K562 (cell line): Measurements from ENCODE around the gene APOM. TPM values are rescaled to one million over a fixed set of nuclear protein-coding genes. Genes with fewer than 3 reads are reported as not detected.

ENCODE experiments used
- ATAC-seq: fragments of 200-7000 bp; cut with Tn5 transposase; 3 replicates; pipeline ENCODE4 v1.9.1; 2020; ENCODE audit warnings: moderate library complexity
- BruUV-seq: library from RNA; stranded (reverse); fragments of 400-500 nt; replicated peaks from 2 replicates; lab custom pipeline; 2021; lab: Mats Ljungman, UMichigan
- CTCF ChIA-PET: fragments of 300-600 bp; formaldehyde crosslinking; extraction: SDS; loops from one replicate; lab custom pipeline; 2021; ENCODE audit warnings: low intra/inter-chr PET ratio; lab: Yijun Ruan, JAX
- POLR2A ChIA-PET: fragments of 300-600, 350-650 bp; sonication (Branson Sonifier 250); formaldehyde crosslinking; extraction: SDS; loops from one replicate; lab custom pipeline; 2021; ENCODE audit warnings: antibody characterized with exemption, inconsistent platforms; lab: Yijun Ruan, JAX
- DNase-seq, 4 experiments: peaks; one replicate each; pipeline versions ENCODE4 v3.0.0 to v3.0.0-alpha.2; 2011 to 2018; ENCODE audit warnings: low spot score in 3 of 4, mixed read lengths in 3 of 4; ENCODE audit errors: extremely low read depth in 1 of 4
- FAIRE-seq: peaks from 2 replicates; lab custom pipeline; 2011; peaks lifted over from hg19 to GRCh38; lab: Jason Lieb, UNC
- H2AFZ ChIP-seq: 2 replicates; pipeline ENCODE4 v1.6.0; 2011; ENCODE audit warnings: low read depth, low read length, control low read depth, inconsistent platforms
- H3K27ac ChIP-seq: fragments of 200-600 bp; 3 replicates; pipeline ENCODE4 v1.8.0; 2011; ENCODE audit warnings: low read depth, mild to moderate bottlenecking, control low read depth, inconsistent platforms, low read length, moderate library complexity, mixed read lengths; ENCODE audit errors: extremely low read depth
- H3K27me3 ChIP-seq, 2 experiments: fragments of 300-600 bp in 1 of 2; 2 replicates in 1 of 2; 3 replicates in 1 of 2; pipeline versions ENCODE4 v1.6.0 to v1.8.0; 2011; ENCODE audit warnings: inconsistent platforms in 2 of 2, low read length in 2 of 2, mild to moderate bottlenecking in 1 of 2, mixed read lengths in 1 of 2, moderate library complexity in 1 of 2; ENCODE audit not compliant: control insufficient read depth in 2 of 2, insufficient read depth in 2 of 2
- H3K36me3 ChIP-seq: fragments of 300-600 bp; 3 replicates; pipeline ENCODE4 v1.8.0; 2011; ENCODE audit warnings: mild to moderate bottlenecking, low read length, inconsistent platforms; ENCODE audit not compliant: control insufficient read depth, insufficient read depth
- H3K4me1 ChIP-seq, 2 experiments: fragments of 200-600 bp in 1 of 2; replicated peaks in 1 of 2; 2 replicates in 1 of 2; 3 replicates in 1 of 2; pipeline versions ENCODE4 v1.5.1 to v1.8.0; 2011; ENCODE audit warnings: inconsistent platforms in 2 of 2, low read length in 2 of 2, mild to moderate bottlenecking in 1 of 2, mixed read lengths in 1 of 2, moderate library complexity in 1 of 2; ENCODE audit not compliant: control insufficient read depth in 2 of 2, insufficient read depth in 2 of 2
- H3K4me2 ChIP-seq: 2 replicates; pipeline ENCODE4 v1.6.1; 2011; ENCODE audit warnings: low read length, control low read depth, inconsistent platforms, mixed read lengths; ENCODE audit not compliant: insufficient read depth
- H3K4me3 ChIP-seq: fragments of 200-600 bp; sonication (generic), shearing (Covaris generic); 2 replicates; pipeline ENCODE4 v1.5.1; 2016; ENCODE audit warnings: control low read depth, inconsistent platforms
- H3K79me2 ChIP-seq: fragments of 200-600 bp; 3 replicates; pipeline ENCODE4 v1.8.0; 2011; ENCODE audit warnings: low read length, inconsistent platforms; ENCODE audit not compliant: control insufficient read depth, insufficient read depth
- H3K9ac ChIP-seq, 2 experiments: 2 replicates each; pipeline versions ENCODE4 v1.6.0 to v1.6.1; 2011; ENCODE audit warnings: low read depth in 2 of 2, low read length in 2 of 2, control low read depth in 1 of 2, inconsistent platforms in 1 of 2, mild to moderate bottlenecking in 1 of 2, mixed read lengths in 1 of 2; ENCODE audit not compliant: insufficient read depth in 1 of 2
- H3K9me1 ChIP-seq: one replicate; pipeline ENCODE4 v1.6.0; 2011; ENCODE audit warnings: inconsistent platforms, mild to moderate bottlenecking, low read length, moderate library complexity; ENCODE audit not compliant: control insufficient read depth, insufficient read depth
- H3K9me3 ChIP-seq: replicated peaks from 2 replicates; pipeline ENCODE4 v1.5.1; 2011; ENCODE audit warnings: low read depth, low read length, inconsistent platforms; ENCODE audit not compliant: control insufficient read depth, insufficient read depth
- H4K20me1 ChIP-seq: replicated peaks from 2 replicates; pipeline ENCODE4 v1.6.1; 2011; ENCODE audit warnings: low read length, inconsistent platforms, mixed read lengths; ENCODE audit not compliant: control insufficient read depth, insufficient read depth
- CHD4 ChIP-seq: fragments of 200-600 bp; sonication (generic); IDR thresholded peaks from 3 replicates; pipeline ENCODE4 v1.6.1; 2012; ENCODE audit warnings: low read depth, mild to moderate bottlenecking, mixed read lengths, low read length, inconsistent platforms; ENCODE audit not compliant: insufficient read depth, insufficient replicate concordance, poor library complexity, severe bottlenecking
- HDGF ChIP-seq: fragments of 450-650 bp; IDR thresholded peaks from 2 replicates; pipeline ENCODE4 v1.6.1; 2016
- MCM7 ChIP-seq, 2 experiments: fragments of 450-650 bp; IDR thresholded peaks; 2 replicates each; pipeline ENCODE4 v1.6.1; 2016 to 2018
- MEF2A ChIP-seq: IDR thresholded peaks from 2 replicates; pipeline ENCODE4 v1.6.1; 2011; ENCODE audit warnings: low read depth, mild to moderate bottlenecking, low read length, moderate library complexity; ENCODE audit not compliant: control insufficient read depth
- NFIC ChIP-seq: fragments of 450-650 bp; IDR thresholded peaks from 2 replicates; pipeline ENCODE4 v1.6.1; 2017; ENCODE audit warnings: mild to moderate bottlenecking, inconsistent platforms
- NR2F6 ChIP-seq: fragments of 450-650 bp; formaldehyde crosslinking; IDR thresholded peaks from 2 replicates; pipeline ENCODE4 v1.4.0; 2020; ENCODE audit warnings: mild to moderate bottlenecking
- PREB ChIP-seq: sonication (generic); formaldehyde crosslinking; IDR thresholded peaks from 2 replicates; pipeline ENCODE4 v1.8.1; 2023; ENCODE audit warnings: mild to moderate bottlenecking, missing genetic modification reagents
- SREBF1 ChIP-seq: fragments of 150-350 bp; IDR thresholded peaks from 2 replicates; pipeline ENCODE4 v1.6.1; 2014; ENCODE audit warnings: antibody characterized with exemption, low read depth, low read length, borderline replicate concordance
- TAF9B ChIP-seq: fragments of 450-650 bp; IDR thresholded peaks from 2 replicates; pipeline ENCODE4 v1.6.1; 2018; ENCODE audit warnings: mild to moderate bottlenecking; ENCODE audit not compliant: partially characterized antibody
- THAP12 ChIP-seq: fragments of 250-450 bp; sonication (Bioruptor Pico); IDR thresholded peaks from 2 replicates; pipeline ENCODE4 v1.9.0; 2021; ENCODE audit warnings: mild to moderate bottlenecking, inconsistent platforms
- ZBTB49 ChIP-seq: sonication (generic); formaldehyde crosslinking; IDR thresholded peaks from 2 replicates; pipeline ENCODE4 v1.8.0; 2022; ENCODE audit warnings: missing genetic modification reagents, mild to moderate bottlenecking, borderline replicate concordance
- ZNF232 ChIP-seq: sonication (generic); formaldehyde crosslinking; IDR thresholded peaks from 2 replicates; pipeline ENCODE4 v1.8.0; 2022; ENCODE audit warnings: mild to moderate bottlenecking, missing genetic modification reagents
- ZNF280A ChIP-seq: fragments of 450-650 bp; IDR thresholded peaks from 2 replicates; pipeline ENCODE4 v1.6.1; 2018; ENCODE audit warnings: mild to moderate bottlenecking, low read depth; ENCODE audit not compliant: partially characterized antibody
- ZNF764 ChIP-seq: fragments of 250-450 bp; sonication (Bioruptor Pico); IDR thresholded peaks from 2 replicates; pipeline ENCODE4 v1.4.0; 2020; ENCODE audit warnings: low read depth, mild to moderate bottlenecking, moderate library complexity
- WGBS: fragments of 100-300 bp; shearing (Covaris generic); methylation state at CpG from one replicate; pipeline ENCODE4 v1.1.6; 2016; ENCODE audit warnings: low coverage, mixed read lengths; ENCODE audit not compliant: insufficient coverage; ENCODE audit errors: missing lambda C conversion rate; 5-methylcytosine and 5-hydroxymethylcytosine counted together
- in situ Hi-C: fragments of 300-500 bp; cut with MboI; formaldehyde crosslinking; loops from 4 replicates; pipeline ENCODE4 v1.15.0; 2018; ENCODE audit warnings: inconsistent platforms, mixed read lengths
- intact Hi-C: fragments of 100-400 bp; cut with micrococcal nuclease; formaldehyde crosslinking; loops from 2 replicates; pipeline ENCODE4 v1.14.2; 2022
- polyA plus RNA-seq, 8 experiments: library from polyadenylated mRNA; depleted of rRNA in 4 of 8; stranded (reverse) in 5 of 8; unstranded in 3 of 8; fragments of >200 nt; fragmentation: Nextera tagmentation in 2 of 8; fragmentation: Illumina TruSeq in 1 of 8; extraction: Ambion mirVana in 2 of 8; extraction: Trizol in 1 of 8; gene quantifications; 2 replicates each; pipeline versions ENCODE4 v1.2.1 to v1.2.3, GENCODE V29; 2011 to 2014; ENCODE audit warnings: inconsistent platforms in 1 of 8, missing spikeins in 1 of 8
- total RNA-seq, 7 experiments: library from RNA; depleted of rRNA in 6 of 7; stranded (reverse); fragments of >200 nt in 6 of 7; fragmentation: Illumina TruSeq in 2 of 7; extraction: Trizol in 2 of 7; gene quantifications; 2 replicates each; pipeline versions ENCODE4 v1.2.1 to v1.2.3, GENCODE V29; 2011 to 2021; ENCODE audit warnings: low replicate concordance in 1 of 7

Gene APOM
- total and polyA plus RNA-seq, 9 of the 15 experiments (the other 6 are each of a cell fraction or from before 2014, with no cell fraction given) = 5.7 to 24.3 (median 10.4) TPM

- Histone ChIP-seq H3K4me1 (peaks cover 15 to 22% of the 10 kb centered on the region in 2 experiments), H3K9me1 (peaks cover 5% of the 10 kb centered on the region), H3K9ac (peak overlapping the region; percentile 32 to 93; a peak in 2 of 4 replicates), H3K36me3 (peaks cover 54% of the 10 kb centered on the region), H2AFZ (no peak overlapping the region), H4K20me1 (no peaks in the 10 kb centered on the region; the same call in 1 of the 2 replicates), H3K27me3 (no peaks in the 10 kb centered on the region), H3K79me2 (peaks cover 54% of the 10 kb centered on the region), H3K4me2 (peak overlapping the region; percentile 87), H3K4me3 (no peak overlapping the region), H3K9me3 (no peaks in the 10 kb centered on the region), H3K27ac (peak overlapping the region; percentile 14; the same call in 1 of the 3 replicates)
- ChIA-PET POLR2A (interaction anchor here (0.6 to 9.7 kb wide), 6 partner anchors 9 to 38 kb away, joined by 3 to 158 read pairs (median 11); partner anchors contain the start of genes CSNK2B, GPANK1 and MSH5), CTCF (no interaction called here)
- DNase-seq (no peak), FAIRE-seq (no peak), ATAC-seq (no peak)
- in situ Hi-C loops (no loop called here), intact Hi-C loops (no loop called here)
- no TSS peak for BruUV-seq
- 73% methylated on average over 5 of the region's 5 CpGs for WGBS
- 0 out of 2 replicates have a peak, but pooled peaks have one; percentile 17 for TF ChIP-seq THAP12
- TF ChIP-seq ZBTB49 (CRISPR knock-in tag) = 0 out of 2 replicates have a peak, but pooled peaks have one; percentile 26
- TF ChIP-seq MCM7 (IDR thresholded peaks at IDR 0.05) = no peak
- peak; percentile 42; the same call in 1 of the 2 replicates for TF ChIP-seq PREB (CRISPR knock-in tag)
- TF ChIP-seq SREBF1 = 0 out of 2 replicates have a peak, but pooled peaks have one; percentile 23
- TF ChIP-seq ZNF232 (CRISPR knock-in tag) = peak; percentile 69; the same call in 1 of the 2 replicates
- no peak for TF ChIP-seq NFIC
- TF ChIP-seq CHD4 = no peak
- no peak for TF ChIP-seq MEF2A
- no peak for TF ChIP-seq ZNF764
- TF ChIP-seq TAF9B = no peak
- no peak for TF ChIP-seq NR2F6 (CRISPR knock-in tag)
- TF ChIP-seq HDGF = peak; percentile 93
- TF ChIP-seq ZNF280A = no peak
Observed at GRCh38 chr6:31700740-31701401, 45.2 kb downstream of the APOM start.
